SK-N-MC (cell line): ENCODE measurements around the gene WFIKKN1.

Experiments
- EZH2 ChIP-seq: fragments of 200-600 bp; sonication (generic); IDR thresholded peaks from one replicate; pipeline ENCODE4 v1.6.1; 2017; ENCODE audit warnings: antibody characterized with exemption
- POLR2AphosphoS5 ChIP-seq: IDR thresholded peaks from 2 replicates; pipeline ENCODE4 v1.6.1; 2012; ENCODE audit warnings: mild to moderate bottlenecking, low read depth, low read length, borderline replicate concordance

GRCh38 chr16:683396-684070 is 52.7 kb downstream of the WFIKKN1 start:
- TF ChIP-seq EZH2: no peak
- no peak for TF ChIP-seq POLR2AphosphoS5
